ENCODE results near the gene NOB1. TPM values are rescaled to one million over a fixed set of nuclear protein-coding genes. Genes with fewer than 3 reads are reported as not detected.

The NOB1 gene
- total and polyA plus RNA-seq, 3 donors from 2014 or later = 29.5 to 42.6 (median 34.6) TPM

DNA sequence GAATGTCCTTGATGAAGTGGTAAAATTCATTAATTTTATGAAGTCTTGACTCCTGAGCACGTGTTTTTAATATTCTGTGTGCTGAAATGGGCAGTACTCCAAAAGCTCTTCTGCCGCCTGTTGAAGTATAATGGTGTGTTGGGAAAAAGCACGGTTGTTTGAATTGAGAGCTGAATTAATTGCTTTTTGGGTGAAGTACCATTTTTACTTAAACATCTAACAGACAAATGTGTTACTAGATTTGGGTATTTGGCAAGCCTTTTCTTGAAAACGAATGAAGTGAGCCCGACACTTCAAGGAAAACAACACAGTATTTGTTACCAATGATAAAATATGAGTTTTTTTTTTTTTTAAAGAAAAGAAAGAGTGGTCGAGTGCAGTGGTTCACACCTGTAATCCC, 29.9 kb upstream of the NOB1 start:
- Histone ChIP-seq H3K4me3 (no peak overlapping the region), H3K9me3 (no peaks in the 10 kb centered on the region), H3K27ac (no peak overlapping the region), H3K36me3 (ENCODE audit: low read depth, missing control alignments) (no peaks in the 10 kb centered on the region), H3K27me3 (no peaks in the 10 kb centered on the region), H3K4me1 (no peaks in the 10 kb centered on the region)
- TF ChIP-seq POLR2A (IDR thresholded peaks at IDR 0.05) = no peak
- TF ChIP-seq, protein P1, sequence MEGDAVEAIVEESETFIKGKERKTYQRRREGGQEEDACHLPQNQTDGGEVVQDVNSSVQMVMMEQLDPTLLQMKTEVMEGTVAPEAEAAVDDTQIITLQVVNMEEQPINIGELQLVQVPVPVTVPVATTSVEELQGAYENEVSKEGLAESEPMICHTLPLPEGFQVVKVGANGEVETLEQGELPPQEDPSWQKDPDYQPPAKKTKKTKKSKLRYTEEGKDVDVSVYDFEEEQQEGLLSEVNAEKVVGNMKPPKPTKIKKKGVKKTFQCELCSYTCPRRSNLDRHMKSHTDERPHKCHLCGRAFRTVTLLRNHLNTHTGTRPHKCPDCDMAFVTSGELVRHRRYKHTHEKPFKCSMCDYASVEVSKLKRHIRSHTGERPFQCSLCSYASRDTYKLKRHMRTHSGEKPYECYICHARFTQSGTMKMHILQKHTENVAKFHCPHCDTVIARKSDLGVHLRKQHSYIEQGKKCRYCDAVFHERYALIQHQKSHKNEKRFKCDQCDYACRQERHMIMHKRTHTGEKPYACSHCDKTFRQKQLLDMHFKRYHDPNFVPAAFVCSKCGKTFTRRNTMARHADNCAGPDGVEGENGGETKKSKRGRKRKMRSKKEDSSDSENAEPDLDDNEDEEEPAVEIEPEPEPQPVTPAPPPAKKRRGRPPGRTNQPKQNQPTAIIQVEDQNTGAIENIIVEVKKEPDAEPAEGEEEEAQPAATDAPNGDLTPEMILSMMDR (IDR thresholded peaks at IDR 0.05) = no peak
- intact Hi-C loops (cut with DNase I; ENCODE audit: low total_unique reads) = no loop called here
- DNase-seq = no peak
- 77 to 80% methylated on average over 6 of the region's 6 CpGs for WGBS, 2 donors

DNA sequence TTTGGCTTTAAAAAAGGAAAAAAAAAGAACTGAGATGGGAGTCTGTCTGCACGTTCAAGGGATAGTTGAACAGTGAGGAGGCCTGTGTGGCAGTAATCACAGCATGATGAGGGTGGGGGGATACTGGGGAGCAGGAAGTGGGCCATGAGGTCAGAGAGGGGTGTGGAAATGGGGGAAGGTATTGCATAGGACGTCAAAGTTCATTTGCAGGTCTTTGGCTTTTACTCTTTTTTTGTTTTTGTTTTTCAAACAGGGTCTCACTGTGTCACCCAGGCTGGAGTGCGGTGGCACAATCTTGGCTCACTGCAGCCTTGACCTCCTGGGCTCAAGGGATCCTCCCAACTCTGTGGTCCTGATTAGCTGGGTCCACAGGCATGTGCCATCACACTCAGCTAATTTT, 26.4 kb upstream of the NOB1 start:
- 66 to 78% methylated on average over 3 of the region's 3 CpGs for WGBS, 2 donors

DNA sequence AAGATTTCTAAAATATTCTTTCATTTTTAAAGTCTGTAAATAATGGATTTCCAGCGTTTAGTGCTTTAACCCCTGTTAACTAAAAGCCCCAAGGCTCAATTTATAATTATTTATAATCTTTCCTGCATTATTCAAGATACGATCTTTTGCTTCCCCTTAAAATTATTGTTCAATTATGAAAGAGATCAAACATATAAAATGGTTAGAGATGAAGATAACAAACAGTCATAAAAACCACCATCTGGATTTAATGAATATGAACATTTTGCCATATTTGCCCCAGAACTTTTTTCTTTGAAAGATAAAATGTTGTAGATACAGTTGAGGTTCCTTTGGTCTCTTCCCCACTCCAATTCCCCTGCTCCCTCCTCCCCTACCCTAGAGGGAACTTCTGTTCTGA, 25.0 kb upstream of the NOB1 start:
- H3K4me1 ChIP-seq = no peaks in the 10 kb centered on the region
- intact Hi-C loops (cut with DNase I; ENCODE audit: low total_unique reads) = no loop called here
- 79 to 88% methylated on average over 2 of the region's 2 CpGs for WGBS, 2 donors
- TF ChIP-seq POLR2A (IDR thresholded peaks at IDR 0.05) = no peak
- TF ChIP-seq, protein P1 (IDR thresholded peaks at IDR 0.05) = no peak
- no peak overlapping the region for H3K27ac ChIP-seq
- H3K27me3 ChIP-seq = no peaks in the 10 kb centered on the region
- no peak for DNase-seq
- H3K9me3 ChIP-seq = no peaks in the 10 kb centered on the region
- no peaks in the 10 kb centered on the region for H3K36me3 ChIP-seq (ENCODE audit: low read depth, missing control alignments)
- H3K4me3 ChIP-seq = no peak overlapping the region

More for the DNA sequence above, 26.4 kb upstream of the NOB1 start:
- no peaks in the 10 kb centered on the region for H3K9me3 ChIP-seq
- H3K4me1 ChIP-seq = no peaks in the 10 kb centered on the region
- no peak overlapping the region for H3K4me3 ChIP-seq
- TF ChIP-seq, protein P1 (IDR thresholded peaks at IDR 0.05) = no peak
- TF ChIP-seq POLR2A (IDR thresholded peaks at IDR 0.05) = no peak
- intact Hi-C loops (cut with DNase I; ENCODE audit: low total_unique reads) = no loop called here
- no peaks in the 10 kb centered on the region for H3K36me3 ChIP-seq (ENCODE audit: low read depth, missing control alignments)
- no peak overlapping the region for H3K27ac ChIP-seq
- DNase-seq = no peak
- H3K27me3 ChIP-seq = no peaks in the 10 kb centered on the region

DNA sequence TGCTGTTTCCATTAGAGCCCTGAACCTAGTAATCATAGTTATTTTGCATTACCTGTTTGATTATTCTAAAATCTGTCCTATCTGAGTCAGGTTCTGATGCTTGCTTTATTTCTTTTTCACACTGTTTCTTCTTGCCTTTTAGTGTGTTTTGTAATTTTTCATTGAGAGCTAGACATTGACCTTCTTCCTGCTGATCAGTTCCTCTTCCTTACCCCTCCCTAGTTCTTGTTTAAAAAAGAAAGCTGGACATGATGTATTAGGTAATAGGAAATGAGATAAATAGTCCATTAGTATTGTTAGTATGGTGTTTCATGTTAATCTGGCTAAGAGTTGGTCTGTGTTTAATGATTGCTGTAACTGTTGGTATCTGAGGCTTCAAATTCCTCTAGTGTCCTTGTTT, 20.8 kb upstream of the NOB1 start:
- Histone ChIP-seq H3K36me3 (ENCODE audit: low read depth, missing control alignments) (no peaks in the 10 kb centered on the region), H3K27me3 (no peaks in the 10 kb centered on the region), H3K4me1 (no peaks in the 10 kb centered on the region), H3K9me3 (no peaks in the 10 kb centered on the region), H3K27ac (no peak overlapping the region), H3K4me3 (no peak overlapping the region)
- DNase-seq = no peak
- TF ChIP-seq, protein P1 (IDR thresholded peaks at IDR 0.05) = no peak
- TF ChIP-seq POLR2A (IDR thresholded peaks at IDR 0.05) = no peak
- intact Hi-C loops (cut with DNase I; ENCODE audit: low total_unique reads) = no loop called here

DNA sequence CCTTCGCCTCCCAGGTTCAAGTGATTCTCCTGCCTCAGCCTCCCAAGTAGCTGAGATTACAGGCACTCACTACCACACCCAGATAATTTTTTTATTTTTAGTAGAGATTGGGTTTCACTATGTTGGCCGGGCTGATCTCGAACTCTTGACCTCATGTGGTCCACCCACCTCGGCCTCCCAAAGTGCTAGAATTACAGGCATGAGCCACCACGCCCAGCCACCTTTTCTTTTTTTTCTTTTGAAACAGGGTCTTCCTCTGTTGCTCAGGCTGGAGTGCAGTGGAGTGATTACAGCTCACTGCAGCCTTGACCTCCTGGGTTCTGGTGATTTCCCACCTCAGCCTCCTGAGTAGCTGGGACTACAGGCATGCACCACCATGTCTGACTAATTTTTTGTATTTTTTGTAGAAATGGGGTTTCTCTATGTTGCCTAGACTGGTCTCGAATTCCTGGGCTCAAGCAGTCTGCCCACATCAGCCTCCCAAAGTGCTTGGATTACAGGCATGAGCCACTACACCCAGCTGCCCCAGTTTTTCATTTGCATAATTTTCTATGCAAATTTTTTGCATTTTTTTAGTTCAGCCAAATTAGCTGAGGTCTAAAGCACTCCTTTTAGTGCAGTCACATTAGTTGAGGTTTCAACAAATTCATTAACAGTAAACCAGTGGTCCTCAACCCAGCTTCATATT, 18.7 kb upstream of the NOB1 start:
- Histone ChIP-seq H3K36me3 (ENCODE audit: low read depth, missing control alignments) (no peaks in the 10 kb centered on the region), H3K4me3 (no peak overlapping the region), H3K9me3 (no peaks in the 10 kb centered on the region), H3K4me1 (no peaks in the 10 kb centered on the region), H3K27ac (no peak overlapping the region), H3K27me3 (no peaks in the 10 kb centered on the region)
- TF ChIP-seq, protein P1 (IDR thresholded peaks at IDR 0.05) = no peak
- TF ChIP-seq POLR2A (IDR thresholded peaks at IDR 0.05) = no peak
- intact Hi-C loops (cut with DNase I; ENCODE audit: low total_unique reads) = no loop called here
- DNase-seq = no peak
- 83 to 89% methylated on average over 6 of the region's 6 CpGs for WGBS, 2 donors
